Osteocyte (in vitro differentiated cells): Measurements from ENCODE around the gene NTN3. TPM values are rescaled to one million over a fixed set of nuclear protein-coding genes. Genes with fewer than 3 reads are reported as not detected.

ENCODE experiments used
- DNase-seq: peaks from one replicate; pipeline ENCODE4 v3.0.0; 2021; ENCODE audit warnings: mixed read lengths; ENCODE audit not compliant: unreplicated experiment; ENCODE audit errors: extremely low spot score
- H3K27ac Mint-ChIP-seq: one replicate; pipeline ENCODE4 v1.8.0; 2021; ENCODE audit warnings: mild to moderate bottlenecking, mixed read lengths; ENCODE audit not compliant: unreplicated experiment
- H3K27me3 Mint-ChIP-seq: one replicate; pipeline ENCODE4 v1.8.0; 2021; ENCODE audit warnings: mixed read lengths; ENCODE audit not compliant: unreplicated experiment
- H3K36me3 Mint-ChIP-seq: one replicate; pipeline ENCODE4 v1.8.0; 2021; ENCODE audit warnings: mixed read lengths; ENCODE audit not compliant: unreplicated experiment
- H3K4me1 Mint-ChIP-seq: one replicate; pipeline ENCODE4 v1.8.0; 2021; ENCODE audit warnings: mixed read lengths; ENCODE audit not compliant: unreplicated experiment
- H3K4me3 Mint-ChIP-seq: one replicate; pipeline ENCODE4 v1.8.0; 2021; ENCODE audit warnings: mild to moderate bottlenecking, moderate library complexity, mixed read lengths; ENCODE audit not compliant: unreplicated experiment
- H3K9me3 Mint-ChIP-seq: one replicate; pipeline ENCODE4 v1.8.0; 2021; ENCODE audit warnings: mixed read lengths; ENCODE audit not compliant: unreplicated experiment
- total RNA-seq: library from RNA; stranded (reverse); gene quantifications from 2 replicates; pipeline ENCODE4 v1.2.1, GENCODE V29; 2021
- TF ChIP-seq, protein P1 (sequence below): fragments of 200-600 bp; sonication (generic); IDR thresholded peaks from 2 replicates; pipeline ENCODE4 v1.5.0; 2021; ENCODE audit warnings: antibody characterized with exemption, mild to moderate bottlenecking, moderate library complexity

Gene NTN3
- total RNA-seq, 1 donor from 2014 or later = 1.4 TPM

DNA sequence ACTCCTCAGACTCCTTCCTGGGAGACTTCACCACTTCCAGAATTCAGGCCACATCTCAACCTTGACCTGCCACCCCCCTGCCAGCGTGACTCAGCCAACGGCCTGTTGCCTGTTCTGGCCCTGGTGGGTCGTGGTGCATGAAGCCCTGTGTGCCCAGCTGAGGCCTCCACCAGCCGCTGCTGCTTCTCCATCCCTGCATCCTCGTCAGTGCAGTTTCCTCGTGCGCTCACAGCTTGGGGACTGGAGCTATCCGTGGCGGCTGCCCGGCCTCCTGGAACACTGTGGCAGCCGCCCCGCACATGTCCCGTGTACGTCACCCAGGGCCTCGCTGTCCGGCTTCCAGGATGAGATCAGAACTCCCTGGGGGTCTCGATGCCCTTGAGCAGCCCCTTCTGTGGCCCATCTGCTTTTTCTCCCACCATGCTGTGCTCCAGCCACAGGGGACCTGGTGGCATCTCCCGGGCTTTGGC lies 19.2 kb upstream of the NTN3 start:
- H3K9me3 Mint-ChIP-seq = no peaks in the 10 kb centered on the region
- H3K4me3 Mint-ChIP-seq = no peak overlapping the region
- H3K36me3 Mint-ChIP-seq = peaks cover 19% of the 10 kb centered on the region

DNA sequence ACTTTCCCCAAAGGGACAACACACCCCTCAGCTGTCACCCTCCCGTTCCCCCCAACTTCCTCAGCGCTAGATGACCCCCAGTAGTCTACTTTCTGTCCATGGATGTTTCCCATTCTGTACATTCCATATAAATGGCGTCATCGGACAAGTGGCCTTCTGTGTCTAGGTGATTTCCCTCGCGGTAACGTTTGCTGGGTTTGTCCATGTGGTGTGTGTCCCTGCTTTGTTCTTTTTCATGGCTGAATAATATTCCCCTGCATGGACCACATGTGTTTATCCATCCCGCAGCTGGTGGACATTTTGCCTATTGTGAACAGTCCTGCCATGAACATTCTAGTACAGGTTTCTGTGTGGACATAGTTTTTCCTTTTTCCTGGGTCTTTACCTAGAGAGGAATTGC lies 18.4 kb upstream of the NTN3 start:
- H3K27ac Mint-ChIP-seq = no peak overlapping the region
- H3K27me3 Mint-ChIP-seq = no peaks in the 10 kb centered on the region
- H3K36me3 Mint-ChIP-seq = peaks cover 19% of the 10 kb centered on the region
- no peaks in the 10 kb centered on the region for H3K9me3 Mint-ChIP-seq
- TF ChIP-seq, protein P1, sequence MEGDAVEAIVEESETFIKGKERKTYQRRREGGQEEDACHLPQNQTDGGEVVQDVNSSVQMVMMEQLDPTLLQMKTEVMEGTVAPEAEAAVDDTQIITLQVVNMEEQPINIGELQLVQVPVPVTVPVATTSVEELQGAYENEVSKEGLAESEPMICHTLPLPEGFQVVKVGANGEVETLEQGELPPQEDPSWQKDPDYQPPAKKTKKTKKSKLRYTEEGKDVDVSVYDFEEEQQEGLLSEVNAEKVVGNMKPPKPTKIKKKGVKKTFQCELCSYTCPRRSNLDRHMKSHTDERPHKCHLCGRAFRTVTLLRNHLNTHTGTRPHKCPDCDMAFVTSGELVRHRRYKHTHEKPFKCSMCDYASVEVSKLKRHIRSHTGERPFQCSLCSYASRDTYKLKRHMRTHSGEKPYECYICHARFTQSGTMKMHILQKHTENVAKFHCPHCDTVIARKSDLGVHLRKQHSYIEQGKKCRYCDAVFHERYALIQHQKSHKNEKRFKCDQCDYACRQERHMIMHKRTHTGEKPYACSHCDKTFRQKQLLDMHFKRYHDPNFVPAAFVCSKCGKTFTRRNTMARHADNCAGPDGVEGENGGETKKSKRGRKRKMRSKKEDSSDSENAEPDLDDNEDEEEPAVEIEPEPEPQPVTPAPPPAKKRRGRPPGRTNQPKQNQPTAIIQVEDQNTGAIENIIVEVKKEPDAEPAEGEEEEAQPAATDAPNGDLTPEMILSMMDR = no peak
- peaks cover 2% of the 10 kb centered on the region for H3K4me1 Mint-ChIP-seq
- no peak overlapping the region for H3K4me3 Mint-ChIP-seq
- no peak for DNase-seq

More for the DNA sequence above, 19.2 kb upstream of the NTN3 start:
- no peak overlapping the region for H3K27ac Mint-ChIP-seq
- DNase-seq = no peak
- no peaks in the 10 kb centered on the region for H3K4me1 Mint-ChIP-seq
- no peaks in the 10 kb centered on the region for H3K27me3 Mint-ChIP-seq
- TF ChIP-seq, protein P1 = no peak

DNA sequence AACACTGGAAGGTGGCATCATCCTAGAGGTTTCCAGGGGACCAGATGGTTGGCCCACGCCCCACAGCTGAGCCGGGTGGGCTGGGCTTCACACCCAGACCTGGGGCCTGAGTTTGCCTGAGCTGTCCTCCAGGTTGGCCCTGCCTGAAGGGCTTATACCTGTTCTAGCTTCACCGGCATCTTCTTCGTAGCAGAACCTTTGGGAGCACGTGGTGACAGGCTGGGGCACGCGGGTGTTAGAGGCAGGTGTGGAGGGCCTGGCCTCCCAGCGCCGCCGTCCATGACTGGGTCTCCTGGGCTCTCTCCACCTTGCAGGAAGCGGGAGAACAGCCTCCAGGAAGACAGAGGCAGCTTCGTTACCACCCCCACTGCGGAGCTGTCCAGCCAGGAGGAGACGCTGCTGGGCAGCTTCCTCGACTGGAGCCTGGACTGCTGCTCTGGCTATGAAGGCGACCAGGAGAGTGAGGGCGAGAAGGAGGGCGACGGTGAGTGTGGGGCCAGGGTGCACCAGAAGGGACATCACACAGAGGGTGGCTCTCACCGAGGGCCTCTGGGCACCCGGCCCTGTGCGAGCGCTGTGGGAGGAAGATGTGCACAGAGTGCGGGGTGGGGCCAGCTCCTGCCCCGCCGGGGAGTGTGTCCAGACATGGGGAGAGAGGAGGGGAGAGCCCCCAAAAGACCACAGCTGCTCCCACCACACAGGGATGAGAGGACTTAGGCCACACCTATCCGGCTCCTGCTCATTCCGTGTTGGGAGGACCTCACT lies 15.8 kb upstream of the NTN3 start:
- no peak overlapping the region for H3K4me3 Mint-ChIP-seq
- DNase-seq = no peak
- H3K36me3 Mint-ChIP-seq = peaks cover 13% of the 10 kb centered on the region
- H3K27me3 Mint-ChIP-seq = no peaks in the 10 kb centered on the region
- H3K9me3 Mint-ChIP-seq = no peaks in the 10 kb centered on the region
- TF ChIP-seq, protein P1 = no peak
- no peak overlapping the region for H3K27ac Mint-ChIP-seq
- peaks cover 14% of the 10 kb centered on the region for H3K4me1 Mint-ChIP-seq

DNA sequence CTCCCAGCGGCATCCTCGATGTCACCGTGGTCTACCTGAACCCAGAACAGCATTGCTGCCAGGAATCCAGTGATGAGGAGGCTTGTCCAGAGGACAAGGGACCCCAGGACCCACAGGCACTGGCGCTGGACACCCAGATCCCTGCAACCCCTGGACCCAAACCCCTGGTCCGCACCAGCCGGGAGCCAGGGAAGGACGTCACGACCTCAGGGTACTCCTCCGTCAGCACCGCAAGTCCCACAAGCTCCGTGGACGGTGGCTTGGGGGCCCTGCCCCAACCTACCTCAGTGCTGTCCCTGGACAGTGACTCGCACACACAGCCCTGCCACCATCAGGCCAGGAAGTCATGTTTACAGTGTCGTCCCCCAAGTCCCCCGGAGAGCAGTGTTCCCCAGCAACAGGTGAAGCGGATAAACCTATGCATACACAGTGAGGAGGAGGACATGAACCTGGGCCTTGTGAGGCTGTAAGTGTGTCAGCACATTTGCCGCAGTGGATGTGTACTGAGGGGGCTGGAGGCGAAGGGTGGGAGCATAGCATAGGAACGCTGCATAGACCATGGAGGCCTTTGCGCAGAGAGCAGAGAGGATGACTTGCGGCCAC lies 14.4 kb upstream of the NTN3 start:
- H3K4me1 Mint-ChIP-seq = peaks cover 14% of the 10 kb centered on the region
- H3K36me3 Mint-ChIP-seq = peaks cover 9% of the 10 kb centered on the region
- no peaks in the 10 kb centered on the region for H3K9me3 Mint-ChIP-seq
- H3K27ac Mint-ChIP-seq = no peak overlapping the region
- no peak overlapping the region for H3K4me3 Mint-ChIP-seq
- TF ChIP-seq, protein P1 = no peak
- no peak for DNase-seq
- no peaks in the 10 kb centered on the region for H3K27me3 Mint-ChIP-seq

DNA sequence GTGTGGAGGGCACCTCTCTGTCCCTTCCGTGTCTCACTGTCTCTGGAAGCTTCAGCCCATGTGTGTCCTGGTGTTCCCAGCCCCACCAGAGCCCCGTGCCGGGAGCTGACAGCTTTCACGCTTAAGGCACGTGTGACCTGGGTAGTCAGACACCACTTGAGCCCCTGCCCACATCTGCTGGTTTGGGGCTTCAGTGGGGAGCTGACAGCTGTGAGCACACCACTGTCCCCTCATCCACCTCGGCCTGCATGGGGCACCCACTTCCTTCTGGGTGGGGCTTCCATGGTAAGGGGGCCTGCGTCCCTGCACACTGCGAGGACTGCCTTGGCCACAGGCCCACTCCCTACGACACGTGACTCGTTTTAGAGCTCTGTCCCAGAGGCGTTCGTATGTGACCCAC lies 13.8 kb upstream of the NTN3 start:
- Mint-ChIP-seq H3K27me3 (no peaks in the 10 kb centered on the region), H3K9me3 (no peaks in the 10 kb centered on the region), H3K4me3 (no peak overlapping the region), H3K36me3 (peaks cover 9% of the 10 kb centered on the region), H3K4me1 (peaks cover 14% of the 10 kb centered on the region), H3K27ac (no peak overlapping the region)
- TF ChIP-seq, protein P1 = no peak
- DNase-seq = no peak
